GM18505 (cell line): ENCODE measurements around the gene CD180.

Experiments
- ATAC-seq: cut with Tn5 transposase; IDR thresholded peaks from one replicate; pipeline ENCODE4 v1.9.1; 2021; ENCODE audit not compliant: unreplicated experiment
- POLR2A ChIP-seq: IDR thresholded peaks from 4 replicates; pipeline ENCODE4 v1.6.1; 2011; ENCODE audit warnings: borderline replicate concordance; ENCODE audit not compliant: insufficient read depth, insufficient read length; ENCODE audit errors: extremely low read depth

The CD180 gene

DNA sequence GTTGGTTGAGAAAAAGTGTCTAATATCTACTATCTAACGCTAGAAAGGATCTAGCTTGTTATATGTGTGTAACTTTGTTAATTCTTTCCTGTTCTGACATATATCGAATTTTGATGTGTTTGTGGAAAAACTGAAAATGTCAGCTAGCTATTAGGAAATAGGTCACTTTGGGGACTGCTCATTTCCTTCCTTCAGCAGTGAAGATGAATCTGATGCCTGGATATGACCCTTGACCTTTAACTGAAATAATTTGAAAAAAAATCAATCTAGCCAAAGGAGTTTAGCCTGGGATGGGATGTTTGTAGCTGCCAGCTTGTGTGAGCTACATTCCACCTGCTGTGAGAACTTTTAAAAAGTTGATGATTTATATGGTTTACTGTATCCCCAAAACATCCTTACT lies 66.8 kb downstream of the CD180 start:
- no peak for ATAC-seq

More for the DNA sequence above, 66.8 kb downstream of the CD180 start:
- no peak for TF ChIP-seq POLR2A
